ENCODE data around the gene BCAS1. TPM values are rescaled to one million over a fixed set of nuclear protein-coding genes. Genes with fewer than 3 reads are reported as not detected.

Gene BCAS1
- total RNA-seq, 1 experiment from 2014 or later: 0.17 TPM

- Histone ChIP-seq H3K36me3 (ENCODE audit: control insufficient read depth in 1 of 2, insufficient read depth in 2 of 2, low read length in 2 of 2) (no peaks in the 10 kb centered on the region), H2AFZ (ENCODE audit: low read depth, low read length, poor library complexity, severe bottlenecking) (no peak overlapping the region), H3K9me2 (ENCODE audit: insufficient read depth) (no peaks in the 10 kb centered on the region), H3K27ac (ENCODE audit: low read depth, low read length) (no peak overlapping the region), H3K4me2 (ENCODE audit: low read length) (no peak overlapping the region), H3K79me2 (ENCODE audit: insufficient read depth, low read length) (no peaks in the 10 kb centered on the region), H3K9ac (ENCODE audit: low read length) (no peak overlapping the region), H3K4me1 (ENCODE audit: control insufficient read depth in 1 of 2, insufficient read depth in 2 of 2, low read length in 2 of 2) (peaks cover 44 to 83% of the 10 kb centered on the region in 2 experiments), H3K27me3 (ENCODE audit: insufficient read depth, low read length) (no peaks in the 10 kb centered on the region), H3K4me3 (replicated peaks in 1 of 2; ENCODE audit: low read depth in 1 of 2, low read length in 2 of 2) (no peak overlapping the region), H3K9me3 (ENCODE audit: control insufficient read depth in 1 of 2, insufficient read depth in 1 of 2, low read depth in 1 of 2, low read length in 2 of 2) (no peaks in the 10 kb centered on the region), H4K20me1 (ENCODE audit: insufficient read depth) (no peaks in the 10 kb centered on the region)
- ATAC-seq (no peak), DNase-seq (ENCODE audit: low read depth, low spot score) (no peak)
- no TSS peak for BruUV-seq (replicated peaks)
- TF ChIP-seq ZBTB33 (IDR thresholded peaks at IDR 0.05; ENCODE audit: extremely low read depth, insufficient replicate concordance, low read length) (no peak), ZFX (IDR thresholded peaks at IDR 0.05) (no peak), CBX3 (IDR thresholded peaks at IDR 0.05; ENCODE audit: low read depth) (no peak), ELF1 (IDR thresholded peaks at IDR 0.05; ENCODE audit: borderline replicate concordance, low read depth) (no peak), FOSL1 (IDR thresholded peaks at IDR 0.05; ENCODE audit: low read depth) (no peak), YY1 (IDR thresholded peaks at IDR 0.05; ENCODE audit: extremely low read depth, insufficient replicate concordance, low read depth, low read length) (no peak), SIN3A (IDR thresholded peaks at IDR 0.05; ENCODE audit: low read depth) (no peak), MAX (IDR thresholded peaks at IDR 0.05) (no peak), EZH2 (IDR thresholded peaks at IDR 0.05) (no peak), EGR1 (IDR thresholded peaks at IDR 0.05; ENCODE audit: low read depth) (no peak), CTCF (IDR thresholded peaks at IDR 0.05 in 2 of 3, conservative IDR thresholded peaks at IDR 0.05 in 1 of 3; ENCODE audit: borderline replicate concordance in 1 of 3, insufficient read depth in 1 of 3, low read depth in 2 of 3, low read length in 2 of 3) (no peak), EZH2phosphoT487 (IDR thresholded peaks at IDR 0.05; ENCODE audit: borderline replicate concordance) (no peak), POLR2A (IDR thresholded peaks at IDR 0.05; ENCODE audit: borderline replicate concordance, extremely low read depth, insufficient read depth, insufficient read length) (no peak)
- RAD21 ChIA-PET (ENCODE audit: low non-redundant PET in 1 of 2, low total read pairs in 2 of 2, uncharacterized antibody in 2 of 2, unreplicated experiment in 2 of 2): no interaction called here
- POLR2A ChIA-PET: no interaction called here
- intact Hi-C loops (cut with micrococcal nuclease): loop anchor here (5.0 kb wide), 1 partner anchor 53 kb away; the partner anchor contains the start of gene CYP24A1
- CTCF ChIA-PET: no interaction called here
These were observed 49.4 kb upstream of the BCAS1 start for GRCh38 chr20:54119744-54120143.
